Right forelimb (tissue), 1 donor: Measurements from ENCODE around the gene OR2T33.
"Not testable (repeated sequence)": the region's sequence is repeated elsewhere in the genome, so short reads cannot be mapped to it uniquely, and the experiment has no call there.

Source experiments
- DNase-seq: peaks from one replicate; pipeline ENCODE4 v3.0.0-alpha.2; 2018

Gene OR2T33, protein sequence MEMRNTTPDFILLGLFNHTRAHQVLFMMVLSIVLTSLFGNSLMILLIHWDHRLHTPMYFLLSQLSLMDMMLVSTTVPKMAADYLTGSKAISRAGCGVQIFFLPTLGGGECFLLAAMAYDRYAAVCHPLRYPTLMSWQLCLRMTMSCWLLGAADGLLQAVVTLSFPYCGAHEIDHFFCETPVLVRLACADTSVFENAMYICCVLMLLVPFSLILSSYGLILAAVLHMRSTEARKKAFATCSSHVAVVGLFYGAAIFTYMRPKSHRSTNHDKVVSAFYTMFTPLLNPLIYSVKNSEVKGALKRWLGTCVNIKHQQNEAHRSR

DNA sequence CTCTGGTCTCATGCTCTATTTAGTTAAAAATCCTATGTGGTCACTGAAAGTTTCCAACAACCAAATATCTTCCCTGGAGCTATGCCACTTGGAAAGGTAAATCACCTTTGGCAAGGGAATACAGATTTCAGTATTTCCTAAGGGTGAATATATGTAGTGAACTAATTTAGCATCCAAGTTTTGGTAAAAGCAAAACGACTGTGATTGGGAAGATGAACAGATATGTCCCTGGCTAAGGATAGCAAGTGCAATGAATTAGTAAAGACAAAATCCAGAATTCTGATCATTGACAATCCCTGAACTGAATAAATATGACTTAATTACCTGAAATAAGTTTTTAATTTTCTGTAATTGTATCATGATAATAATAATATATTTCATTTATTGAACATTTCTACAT, at the start of gene OR2T33:
Gene OR2T33 (minus strand): TSS at position 101 of the 400 bp plus-strand sequence. CDS start 4,162 bp downstream, outside the sequence.
- DNase-seq, result no peak

DNA sequence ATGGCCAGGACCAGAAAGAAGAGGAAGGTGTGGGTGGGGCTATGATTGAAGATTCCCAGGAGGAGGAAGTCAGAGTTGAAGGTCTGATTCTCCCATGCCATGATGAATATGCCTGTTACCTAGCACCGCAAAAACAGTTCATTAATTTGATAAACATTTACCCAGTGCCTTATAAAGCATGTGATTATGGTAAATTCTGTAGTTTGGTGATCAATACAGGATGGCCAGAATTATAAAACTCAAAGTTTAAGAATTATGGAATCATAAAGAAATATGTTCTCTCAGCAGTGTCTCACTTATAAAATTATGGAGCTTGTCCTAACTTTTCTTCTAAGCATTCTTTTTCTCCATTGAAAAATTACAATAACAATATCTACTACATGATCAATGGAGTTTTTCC, 46.7 kb upstream of the OR2T33 start, which contains the start of gene OR2M7:
Gene OR2M7 (minus strand): TSS at position 101 of the 400 bp plus-strand sequence. CDS start 0 bp downstream, at position 101.
- DNase-seq, result no peak

DNA sequence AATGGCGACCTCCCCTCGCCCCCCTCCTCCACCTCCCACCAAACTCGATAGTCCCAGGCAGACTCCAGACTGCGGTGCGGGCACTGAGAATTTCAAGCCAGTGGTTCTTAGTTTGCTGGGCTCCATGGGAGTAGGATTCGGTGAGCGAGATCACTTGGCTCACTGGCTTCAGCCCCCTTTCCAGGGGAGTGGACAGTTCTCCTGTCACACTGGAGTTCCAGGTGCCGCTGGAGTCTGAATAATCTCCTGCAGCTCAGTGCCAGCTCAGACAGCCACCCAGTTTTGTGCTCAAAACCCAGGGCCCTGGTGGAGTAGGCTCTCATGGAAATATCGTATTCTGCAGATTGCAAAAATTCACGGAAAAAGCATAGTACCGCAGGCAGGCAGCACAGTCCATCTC, 39.0 kb upstream of the OR2T33 start:
- DNase-seq, result no peak

DNA sequence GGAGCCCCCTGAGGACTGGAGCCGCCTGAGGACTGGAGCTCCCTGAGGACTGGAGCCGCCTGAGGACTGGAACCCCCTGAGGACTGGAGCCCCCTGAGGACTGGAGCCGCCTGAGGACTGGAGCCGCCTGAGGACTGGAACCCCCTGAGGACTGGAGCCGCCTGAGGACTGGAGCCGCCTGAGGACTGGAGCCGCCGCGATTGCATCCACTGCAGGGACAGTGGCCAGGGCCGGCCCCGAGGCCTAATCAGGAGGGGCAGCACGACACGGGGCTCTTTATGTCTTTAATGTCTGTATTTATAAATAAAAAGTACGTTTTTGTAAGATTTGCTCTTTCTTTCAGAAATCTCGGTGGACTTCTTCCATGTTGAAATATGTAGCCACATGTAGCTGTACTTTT, 29.0 kb upstream of the OR2T33 start:
- DNase-seq, result not testable (repeated sequence)

DNA sequence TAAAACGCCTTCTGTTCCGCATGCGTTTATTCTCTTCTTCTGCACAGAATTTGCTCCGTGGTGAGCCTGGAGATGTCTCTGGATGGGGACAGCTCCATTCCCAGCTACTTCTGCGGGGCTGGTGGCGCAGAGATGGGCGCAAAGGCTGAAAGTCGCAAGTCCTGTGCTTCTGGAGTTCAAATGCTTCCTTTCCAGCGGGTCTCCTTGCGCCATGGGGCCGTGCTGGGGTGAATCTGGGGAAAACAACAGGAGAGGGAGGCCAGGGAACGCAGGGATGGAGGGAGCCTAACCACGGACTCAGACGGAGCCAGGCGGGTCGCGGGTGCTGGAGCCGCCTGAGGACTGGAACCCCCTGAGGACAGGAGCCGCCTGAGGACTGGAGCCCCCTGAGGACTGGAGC, 28.3 kb upstream of the OR2T33 start:
- DNase-seq, result no peak

DNA sequence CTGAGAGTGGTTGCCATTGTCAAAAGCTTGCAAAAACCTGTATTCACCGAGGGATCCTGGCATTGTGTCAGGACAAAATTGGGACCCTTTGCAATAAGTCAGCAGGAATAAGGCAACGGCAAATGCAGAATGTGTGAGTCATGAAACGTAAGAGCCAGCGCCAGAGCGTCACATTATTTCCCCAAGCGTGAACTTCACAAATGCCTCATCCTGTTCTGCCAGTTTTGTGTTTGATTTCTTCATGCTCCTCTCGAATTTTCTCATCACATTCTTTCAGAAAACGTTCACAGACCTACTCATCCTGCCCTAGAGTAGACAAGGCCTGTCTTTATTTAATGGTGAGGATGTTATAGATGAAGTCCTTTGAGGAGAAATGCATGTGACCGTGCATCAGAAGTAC, 27.9 kb upstream of the OR2T33 start:
- not testable (repeated sequence) for DNase-seq

DNA sequence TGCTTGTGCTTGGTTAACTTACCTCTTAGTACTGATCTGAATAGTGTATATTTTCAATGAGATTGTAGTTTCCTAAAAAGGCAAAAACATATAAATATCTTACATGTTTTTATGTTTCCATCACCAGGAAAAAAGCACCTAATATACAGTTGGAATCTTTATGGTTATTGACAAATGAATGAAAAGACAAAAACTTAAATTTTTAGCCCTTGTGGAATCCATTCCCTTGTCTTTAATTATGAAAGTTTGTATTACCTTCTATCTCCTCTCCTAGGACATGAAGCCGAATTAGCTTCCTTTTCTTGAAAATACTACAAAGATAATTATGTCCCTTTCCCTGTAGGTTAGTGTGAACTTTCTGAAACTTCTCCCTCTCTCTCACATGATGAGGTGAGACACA, 25.5 kb upstream of the OR2T33 start, which contains the start of gene OR2T12:
Gene OR2T12 (minus strand): TSS at position 101 of the 400 bp plus-strand sequence. CDS start 7,846 bp downstream, outside the sequence.
- no peak for DNase-seq

DNA sequence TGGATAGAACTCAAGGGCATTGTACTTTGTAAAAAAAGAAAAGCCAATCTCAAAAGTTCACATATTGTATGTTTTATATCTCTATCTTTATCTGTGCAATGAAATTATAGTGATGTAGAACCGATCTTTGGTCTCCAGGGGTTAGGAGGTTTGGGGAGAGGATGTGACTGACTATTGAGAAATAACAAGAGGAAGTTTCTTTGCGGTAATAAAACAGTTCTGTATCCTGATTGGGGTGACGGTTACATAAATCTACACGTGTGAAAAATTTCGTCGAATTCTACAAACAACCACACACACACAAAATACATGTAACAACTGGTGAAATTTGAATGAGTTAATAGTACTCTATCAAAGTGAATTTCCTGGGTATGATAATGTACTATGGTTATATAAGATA, 10.6 kb upstream of the OR2T33 start:
- no peak for DNase-seq

DNA sequence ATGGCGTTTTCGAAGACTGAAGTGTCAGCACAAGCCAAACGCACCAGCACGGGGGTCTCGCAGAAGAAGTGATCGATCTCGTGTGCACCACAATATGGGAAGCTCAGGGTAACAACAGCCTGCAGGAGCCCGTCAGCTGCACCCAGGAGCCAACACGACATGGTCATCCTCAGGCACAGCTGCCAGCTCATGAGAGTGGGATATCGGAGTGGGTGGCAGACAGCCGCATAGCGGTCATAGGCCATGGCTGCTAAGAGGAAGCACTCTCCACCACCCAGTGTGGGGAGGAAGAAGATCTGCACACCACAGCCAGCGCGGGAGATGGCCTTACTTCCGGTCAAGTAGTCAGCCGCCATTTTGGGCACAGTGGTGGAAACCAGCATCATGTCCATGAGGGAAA, 4.6 kb downstream of the OR2T33 start:
- not testable (repeated sequence) for DNase-seq

DNA sequence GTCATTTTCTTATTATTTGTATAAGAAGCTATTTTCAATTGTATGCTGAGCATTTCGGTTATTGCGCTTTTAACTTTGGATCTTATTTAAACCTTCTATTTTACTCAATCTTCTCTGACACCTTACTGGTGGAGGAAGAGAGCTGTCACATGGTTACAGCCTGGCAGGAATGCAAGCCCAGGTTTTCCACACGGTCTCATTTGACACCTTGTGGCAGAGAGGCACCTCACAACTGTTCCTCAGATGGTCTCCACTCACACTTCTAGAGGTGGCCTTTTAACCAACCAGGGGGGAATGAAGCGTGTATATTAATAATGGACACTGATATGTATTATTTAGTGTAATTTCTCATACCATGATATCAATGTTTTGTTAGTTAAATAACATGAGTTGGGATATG, 9.6 kb downstream of the OR2T33 start:
- no peak for DNase-seq

DNA sequence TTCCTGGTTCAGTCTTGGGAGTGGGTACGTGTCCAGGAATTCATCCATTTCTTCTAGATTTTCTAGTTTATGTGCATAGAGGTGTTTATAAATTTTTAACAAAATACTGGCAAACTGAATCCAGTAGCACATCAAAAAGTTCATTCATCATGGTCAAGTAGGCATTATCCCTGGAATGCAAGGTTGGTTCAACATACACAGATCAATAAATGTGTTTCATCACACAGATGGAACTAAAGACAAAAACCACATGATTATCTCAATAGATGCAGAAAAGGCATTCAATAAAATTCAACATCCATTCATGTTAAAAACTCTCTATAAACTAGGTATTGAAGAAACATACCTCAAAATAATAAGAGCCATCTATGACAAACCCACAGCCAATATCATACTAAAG, 18.5 kb downstream of the OR2T33 start:
- DNase-seq, result not testable (repeated sequence)

DNA sequence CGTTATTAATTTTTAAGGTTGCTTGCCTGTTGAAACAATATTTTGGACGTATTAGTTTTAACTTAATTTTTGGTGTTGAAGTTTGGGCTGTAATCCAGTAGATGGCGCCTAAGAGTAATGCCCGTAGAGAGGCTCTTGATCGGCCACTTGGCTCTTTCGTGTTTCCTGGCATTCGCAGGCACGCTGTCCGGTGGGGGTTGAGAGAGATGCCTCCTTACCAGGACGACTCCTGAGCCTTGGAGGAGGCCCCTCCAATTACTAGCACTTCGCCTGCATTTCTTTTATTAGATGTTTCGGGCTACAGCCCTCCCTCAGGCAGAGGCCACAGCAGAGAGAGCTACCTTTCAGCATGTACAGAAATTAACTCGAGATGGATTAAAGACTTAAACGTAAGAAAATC, 34.6 kb downstream of the OR2T33 start:
- DNase-seq, result no peak

DNA sequence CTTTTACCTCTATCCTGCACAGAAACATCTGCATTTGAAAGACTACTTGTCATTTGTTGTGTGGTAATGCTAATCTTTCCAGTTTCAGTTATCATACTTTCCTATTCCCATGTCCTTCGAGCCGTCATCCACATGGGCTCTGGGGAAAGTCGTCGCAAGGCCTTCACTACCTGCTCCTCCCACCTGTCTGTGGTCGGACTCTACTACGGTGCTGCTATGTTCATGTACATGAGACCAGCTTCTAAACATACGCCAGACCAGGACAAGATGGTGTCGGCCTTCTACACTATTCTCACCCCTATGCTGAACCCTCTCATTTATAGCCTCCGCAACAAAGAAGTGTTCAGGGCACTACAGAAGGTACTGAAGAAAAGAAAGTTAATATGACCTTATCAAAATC, 38.3 kb downstream of the OR2T33 start:
- DNase-seq, result no peak

DNA sequence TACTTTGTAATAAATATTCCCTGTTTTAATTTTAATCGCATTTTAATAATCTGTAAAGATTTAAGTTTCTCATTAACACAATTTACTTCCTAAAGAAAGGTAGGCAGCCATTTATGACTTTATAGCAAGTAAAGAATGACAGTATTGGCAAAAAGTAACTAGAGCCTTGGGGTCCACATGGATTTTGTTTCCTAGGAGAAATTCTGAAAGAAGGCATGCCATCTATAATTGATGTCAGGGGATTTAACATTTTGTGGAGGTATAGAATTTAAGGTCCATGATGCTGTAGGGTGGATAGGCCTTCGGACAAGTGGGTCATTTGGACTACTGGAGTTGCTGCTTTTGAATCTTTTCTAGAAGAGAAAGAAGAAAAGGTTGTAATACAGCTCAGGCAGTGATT, 46.7 kb downstream of the OR2T33 start, which contains the start of gene OR2M4:
Gene OR2M4 (plus strand): TSS at position 301 of the 400 bp plus-strand sequence. CDS start 7,512 bp downstream, outside the sequence.
- no peak for DNase-seq

DNA sequence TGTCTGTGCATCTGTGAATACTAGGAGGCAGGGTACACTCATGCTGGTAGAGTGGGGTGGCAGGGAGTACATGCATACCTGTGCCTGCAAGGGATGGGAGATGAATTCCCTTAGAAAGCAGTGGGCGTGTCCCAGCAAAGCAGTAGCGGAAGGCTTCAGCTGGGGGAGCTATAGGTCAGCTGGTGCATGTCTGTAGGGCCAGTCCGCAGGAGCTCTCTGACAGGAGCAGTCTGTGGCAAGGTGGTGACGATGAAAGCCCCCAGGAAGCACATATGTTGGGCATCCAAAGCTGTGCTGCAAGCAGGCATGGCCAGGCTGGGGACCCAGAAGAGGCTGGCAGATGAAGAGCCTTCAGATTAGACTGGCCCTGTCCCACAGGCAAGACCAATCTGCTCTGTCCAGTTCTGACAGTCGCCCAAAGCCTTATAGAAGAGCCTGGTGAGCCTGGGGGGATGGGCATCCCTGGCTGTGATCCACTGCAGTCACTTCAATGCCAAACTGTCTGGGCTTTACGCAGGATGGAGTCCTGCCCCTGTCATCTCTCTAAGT, 48.3 kb downstream of the OR2T33 start:
- DNase-seq, result no peak

DNA sequence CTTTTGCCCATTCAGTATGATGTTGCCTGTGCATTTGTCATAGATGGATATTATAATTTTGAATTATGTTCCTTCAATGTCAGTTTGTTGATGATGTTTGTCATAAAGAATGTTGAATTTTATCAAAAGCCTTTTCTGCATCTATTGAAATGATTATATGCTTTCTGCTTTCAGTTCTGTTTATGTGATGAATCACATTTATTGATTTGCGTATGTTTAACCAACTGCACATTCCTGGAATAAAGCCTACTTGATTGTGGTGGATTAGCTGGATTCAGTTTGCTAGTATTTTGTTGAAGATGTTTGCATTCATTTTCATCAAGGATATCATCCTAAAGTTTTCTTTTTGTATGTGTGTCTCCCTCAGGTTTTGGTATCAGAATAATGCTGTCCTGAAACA, 52.2 kb downstream of the OR2T33 start:
- DNase-seq, result no peak
